ENCODE data around the gene AKAP7. TPM values are rescaled to one million over a fixed set of nuclear protein-coding genes. Genes with fewer than 3 reads are reported as not detected.

AKAP7 gene
- total and polyA plus RNA-seq, 2 donors (not counting 3 experiments of a cell fraction or from before 2014, with no cell fraction given) = 0.76 to 3.3 TPM

GRCh38 chr6:131163886-131164285 lies 28.6 kb downstream of the AKAP7 start:
- dilution Hi-C loops (cut with MboI; ENCODE audit: extremely low pct_ligation_motif_present, low sequenced_read_pairs) = no loop called here
- no peak overlapping the region for H2AFZ ChIP-seq (ENCODE audit: low read depth, low read length)
- no peaks in the 10 kb centered on the region for H3K27me3 ChIP-seq (ENCODE audit: control insufficient read depth in 2 of 2, insufficient read depth in 2 of 2, low read length in 2 of 2)
- no peaks in the 10 kb centered on the region for H3K9me3 ChIP-seq (replicated peaks; ENCODE audit: control insufficient read depth, insufficient read depth, low read length)
- H3K4me3 ChIP-seq (replicated peaks in 1 of 3; ENCODE audit: insufficient read depth in 1 of 3, low read depth in 1 of 3, low read length in 3 of 3) = no peak overlapping the region
- CTCF ChIA-PET = no interaction called here
- no TSS peak for BruUV-seq (replicated peaks)
- no peak for FAIRE-seq
- H3K4me2 ChIP-seq (ENCODE audit: insufficient read depth, low read length) = no peak overlapping the region
- no peak overlapping the region for H3K27ac ChIP-seq (ENCODE audit: insufficient read depth, low read depth, low read length)
- H3K36me3 ChIP-seq (ENCODE audit: control insufficient read depth in 2 of 2, extremely low read depth in 1 of 2, insufficient read depth in 2 of 2, low read length in 2 of 2) = no peaks in the 10 kb centered on the region
- TF ChIP-seq EZH2 (IDR thresholded peaks at IDR 0.05; ENCODE audit: borderline replicate concordance, low read depth, low read length, severe bottlenecking) (no peak), MYC (IDR thresholded peaks at IDR 0.05; ENCODE audit: low read depth, low read length) (no peak), GATA2 (IDR thresholded peaks at IDR 0.05; ENCODE audit: insufficient read depth, insufficient read length, low read depth, low read length) (no peak), JUN (IDR thresholded peaks at IDR 0.05; ENCODE audit: borderline replicate concordance, insufficient read depth, insufficient read length, low read depth) (no peak), FOS (IDR thresholded peaks at IDR 0.05; ENCODE audit: borderline replicate concordance, insufficient read depth, low read length) (no peak), POLR2AphosphoS5 (IDR thresholded peaks at IDR 0.05; ENCODE audit: insufficient read depth, low read depth, low read length) (no peak), CTCF (IDR thresholded peaks at IDR 0.05; ENCODE audit: extremely low read depth in 1 of 2, insufficient read depth in 1 of 2, low read depth in 1 of 2, low read length in 2 of 2) (no peak), POLR2A (IDR thresholded peaks at IDR 0.05; ENCODE audit: low read depth, low read length) (no peak)
- TF ChIP-seq, protein P1, sequence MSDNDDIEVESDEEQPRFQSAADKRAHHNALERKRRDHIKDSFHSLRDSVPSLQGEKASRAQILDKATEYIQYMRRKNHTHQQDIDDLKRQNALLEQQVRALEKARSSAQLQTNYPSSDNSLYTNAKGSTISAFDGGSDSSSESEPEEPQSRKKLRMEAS (IDR thresholded peaks at IDR 0.05; ENCODE audit: insufficient read depth, insufficient read length) = no peak
- intact Hi-C loops (cut with micrococcal nuclease) = no loop called here
- no peaks in the 10 kb centered on the region for H3K4me1 ChIP-seq (ENCODE audit: control insufficient read depth, extremely low read depth, insufficient read depth, low read length)
- H3K79me2 ChIP-seq (ENCODE audit: control insufficient read depth, insufficient read depth, low read length) = no peaks in the 10 kb centered on the region
- POLR2A ChIA-PET = no interaction called here
- no peaks in the 10 kb centered on the region for H4K20me1 ChIP-seq (replicated peaks; ENCODE audit: control insufficient read depth, extremely low read depth, insufficient read depth, low read length)
- no peak overlapping the region for H3K9ac ChIP-seq (replicated peaks; ENCODE audit: extremely low read depth, insufficient read depth, low read length)
- H3K9me1 ChIP-seq (replicated peaks; ENCODE audit: control insufficient read depth, extremely low read depth, insufficient read depth, low read length) = no peaks in the 10 kb centered on the region
- DNase-seq (ENCODE audit: low read depth, low spot score) = no peak
